Breast epithelium (tissue), 3 donors: ENCODE results near the gene PAIP2.

ENCODE experiments used
- CTCF ChIP-seq, 3 donors: fragments of 450-650 bp; IDR thresholded peaks; one replicate each; pipeline ENCODE4 v1.5.1; 2016 to 2017; ENCODE audit warnings: antibody characterized with exemption in 3 of 3, mild to moderate bottlenecking in 3 of 3, moderate library complexity in 3 of 3
- POLR2A ChIP-seq: fragments of 450-650 bp; IDR thresholded peaks from one replicate; pipeline ENCODE4 v1.6.1; 2016; ENCODE audit warnings: antibody characterized with exemption, mild to moderate bottlenecking, moderate library complexity

DNA sequence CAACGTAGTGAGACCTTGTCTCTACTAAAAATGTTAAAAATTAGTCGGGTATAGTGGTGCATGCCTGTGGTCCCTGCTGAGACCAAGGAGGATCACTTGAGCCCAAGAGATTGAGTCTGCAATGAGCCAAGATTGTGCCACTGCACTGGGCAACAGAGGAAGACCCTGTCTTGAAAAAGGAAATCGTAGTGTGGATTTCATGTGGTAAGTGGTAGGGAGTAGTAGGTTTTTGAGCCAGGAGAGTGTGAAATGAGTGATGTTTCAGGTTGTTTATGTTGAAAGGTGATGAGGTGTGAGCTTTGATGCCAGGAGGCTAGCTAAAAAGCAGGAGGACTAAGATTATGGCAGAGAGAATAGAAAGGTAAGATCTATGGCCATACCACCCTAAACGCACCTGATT is 42.2 kb upstream of the PAIP2 start:
- TF ChIP-seq CTCF (IDR thresholded peaks at IDR 0.05) (no peak), POLR2A (no peak)
